GM10248 (cell line): Measurements from ENCODE around the gene ZDHHC19.

Source experiments
- CTCF ChIA-PET: fragments of 300-600 bp; sonication (Branson Sonifier 250); formaldehyde crosslinking; extraction: SDS; loops from one replicate; lab custom pipeline; 2021; ENCODE audit warnings: antibody characterized with exemption; lab: Yijun Ruan, JAX
- POLR2A ChIA-PET: fragments of 350-650 bp; sonication (Branson Sonifier 250); formaldehyde crosslinking; extraction: SDS; loops from one replicate; lab custom pipeline; 2020; ENCODE audit warnings: antibody characterized with exemption; lab: Yijun Ruan, JAX
- DNase-seq: peaks from one replicate; pipeline ENCODE4 v3.0.0; 2012; ENCODE audit errors: extremely low spot score
- TF ChIP-seq, protein P1 (sequence below): IDR thresholded peaks from 2 replicates; pipeline ENCODE4 v1.5.1; 2012; ENCODE audit warnings: mild to moderate bottlenecking, low read depth; ENCODE audit errors: extremely low read depth, missing control alignments, control extremely low read depth

ZDHHC19 gene, protein sequence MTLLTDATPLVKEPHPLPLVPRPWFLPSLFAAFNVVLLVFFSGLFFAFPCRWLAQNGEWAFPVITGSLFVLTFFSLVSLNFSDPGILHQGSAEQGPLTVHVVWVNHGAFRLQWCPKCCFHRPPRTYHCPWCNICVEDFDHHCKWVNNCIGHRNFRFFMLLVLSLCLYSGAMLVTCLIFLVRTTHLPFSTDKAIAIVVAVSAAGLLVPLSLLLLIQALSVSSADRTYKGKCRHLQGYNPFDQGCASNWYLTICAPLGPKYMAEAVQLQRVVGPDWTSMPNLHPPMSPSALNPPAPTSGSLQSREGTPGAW

DNA sequence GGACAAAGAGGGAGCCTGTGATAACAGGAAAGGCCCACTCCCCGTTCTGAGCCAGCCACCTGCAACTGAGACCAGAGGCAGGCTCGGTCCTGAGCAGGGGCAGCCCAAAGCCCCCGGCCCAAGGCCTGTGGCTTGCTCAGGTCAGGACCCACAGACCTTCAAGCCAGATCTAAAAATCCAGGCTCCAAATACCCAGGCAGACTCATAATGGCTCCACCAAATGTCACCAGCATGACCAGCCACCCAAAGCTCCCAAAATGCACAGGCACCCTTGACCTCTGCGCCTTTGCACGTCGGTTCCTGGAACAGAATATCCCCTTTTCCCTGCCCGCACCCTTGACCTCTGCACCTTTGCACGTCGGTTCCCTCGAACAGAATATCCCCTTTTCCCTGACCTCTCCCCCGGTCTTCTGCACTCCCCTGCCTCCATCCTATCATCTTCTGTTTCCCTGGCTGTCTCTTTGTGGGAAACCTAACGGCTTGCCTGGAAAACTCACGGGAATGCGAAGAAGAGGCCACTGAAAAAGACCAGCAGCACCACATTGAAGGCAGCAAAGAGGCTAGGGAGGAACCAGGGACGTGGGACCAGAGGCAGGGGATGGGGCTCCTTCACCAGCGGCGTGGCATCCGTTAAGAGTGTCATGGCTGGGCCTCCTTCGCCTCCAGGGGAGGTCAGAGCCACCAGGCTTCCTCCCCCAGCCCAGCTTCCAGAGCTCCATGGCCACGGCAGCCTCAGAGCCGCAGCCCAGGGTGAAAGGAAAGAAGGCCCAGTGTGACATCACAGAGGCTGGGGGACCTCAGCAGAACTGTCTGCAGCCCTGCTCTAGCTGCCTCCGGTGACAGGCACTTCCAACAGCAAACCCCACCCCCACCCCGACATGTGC is at the start of gene ZDHHC19:
TSS of gene ZDHHC19 (minus strand) at position 728 of the 884 bp plus-strand sequence. CDS start at position 643, 85 bp downstream.
- ChIA-PET POLR2A (no interaction called here), CTCF (no interaction called here)
- DNase-seq = no peak
- TF ChIP-seq, protein P1, sequence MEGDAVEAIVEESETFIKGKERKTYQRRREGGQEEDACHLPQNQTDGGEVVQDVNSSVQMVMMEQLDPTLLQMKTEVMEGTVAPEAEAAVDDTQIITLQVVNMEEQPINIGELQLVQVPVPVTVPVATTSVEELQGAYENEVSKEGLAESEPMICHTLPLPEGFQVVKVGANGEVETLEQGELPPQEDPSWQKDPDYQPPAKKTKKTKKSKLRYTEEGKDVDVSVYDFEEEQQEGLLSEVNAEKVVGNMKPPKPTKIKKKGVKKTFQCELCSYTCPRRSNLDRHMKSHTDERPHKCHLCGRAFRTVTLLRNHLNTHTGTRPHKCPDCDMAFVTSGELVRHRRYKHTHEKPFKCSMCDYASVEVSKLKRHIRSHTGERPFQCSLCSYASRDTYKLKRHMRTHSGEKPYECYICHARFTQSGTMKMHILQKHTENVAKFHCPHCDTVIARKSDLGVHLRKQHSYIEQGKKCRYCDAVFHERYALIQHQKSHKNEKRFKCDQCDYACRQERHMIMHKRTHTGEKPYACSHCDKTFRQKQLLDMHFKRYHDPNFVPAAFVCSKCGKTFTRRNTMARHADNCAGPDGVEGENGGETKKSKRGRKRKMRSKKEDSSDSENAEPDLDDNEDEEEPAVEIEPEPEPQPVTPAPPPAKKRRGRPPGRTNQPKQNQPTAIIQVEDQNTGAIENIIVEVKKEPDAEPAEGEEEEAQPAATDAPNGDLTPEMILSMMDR = no peak

- TF ChIP-seq, protein P1 = no peak
- ChIA-PET POLR2A (no interaction called here), CTCF (interaction anchor here (1.5 kb wide), 1 partner anchor 9 kb away, joined by 3 read pairs; no protein-coding TSS in a partner anchor)
- no peak for DNase-seq
Measured at GRCh38 chr3:196260784-196261183, 49.6 kb upstream of the ZDHHC19 start.

GRCh38 chr3:196255776-196256175 is 44.6 kb upstream of the ZDHHC19 start:
- TF ChIP-seq, protein P1 = no peak
- no peak for DNase-seq
- ChIA-PET POLR2A (no interaction called here), CTCF (interaction anchor here (0.9 to 5.3 kb wide), 6 partner anchors 9 to 267 kb away, joined by 3 to 22 read pairs (median 3); no protein-coding TSS in a partner anchor)

- ChIA-PET CTCF (interaction anchor here (0.6 to 5.3 kb wide), 28 partner anchors 10 to 268 kb away, joined by 3 to 22 read pairs (median 4); partner anchors contain the start of gene DYNLT2B), POLR2A (no interaction called here)
- no peak for DNase-seq
- TF ChIP-seq, protein P1 = no peak
Measured at GRCh38 chr3:196254376-196255283, 43.4 kb upstream of the ZDHHC19 start.

DNA sequence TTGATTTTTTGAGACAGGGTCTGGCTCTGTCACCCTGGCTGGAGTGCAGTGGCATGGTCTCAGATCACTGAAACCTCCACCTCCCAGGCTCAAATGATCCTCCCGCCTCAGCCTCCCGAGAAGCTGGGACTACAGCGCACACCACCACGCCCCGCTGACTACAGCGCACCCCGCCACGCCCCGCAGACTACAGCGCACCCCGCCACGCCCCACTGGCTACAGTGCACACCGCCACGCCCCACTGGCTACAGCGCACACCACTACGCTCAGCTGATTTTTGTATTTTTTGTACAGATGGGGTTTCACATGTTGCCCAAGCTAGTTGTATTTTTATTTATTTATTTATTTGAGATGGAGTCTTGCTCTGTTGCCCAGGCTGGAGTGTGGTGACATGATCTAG is 40.7 kb upstream of the ZDHHC19 start:
- DNase-seq = no peak
- TF ChIP-seq, protein P1 = no peak
- CTCF ChIA-PET = interaction anchor here (1.0 to 5.3 kb wide), 12 partner anchors 11 to 304 kb away, joined by 3 to 22 read pairs (median 8); no protein-coding TSS in a partner anchor
- POLR2A ChIA-PET = interaction anchor here (0.6 kb wide), 1 partner anchor 166 kb away, joined by 4 read pairs; no protein-coding TSS in a partner anchor
